RWPE1 (cell line): ENCODE measurements around the gene CYB5B.
A peak's percentile ranks its signal among the peaks of the same experiment; 100 is the strongest.

Source experiments
- CTCF ChIA-PET: fragments of 350-600 bp; sonication (Branson Sonifier 250); formaldehyde crosslinking; extraction: SDS; loops from one replicate; lab custom pipeline; 2021; lab: Yijun Ruan, JAX
- POLR2A ChIA-PET: fragments of 400-600 bp; formaldehyde crosslinking; extraction: SDS; loops from one replicate; lab custom pipeline; 2020; ENCODE audit warnings: antibody characterized with exemption; ENCODE audit not compliant: low non-redundant PET; lab: Yijun Ruan, JAX
- DNase-seq: peaks from one replicate; pipeline ENCODE4 v3.0.0; 2012; ENCODE audit warnings: low spot score
- H3K27ac ChIP-seq: fragments of 450-650 bp; 2 replicates; pipeline ENCODE4 v1.5.1; 2017
- TF ChIP-seq, protein P1 (sequence below): fragments of 450-650 bp; conservative IDR thresholded peaks from 2 replicates; pipeline ENCODE4 v1.5.1; 2017; ENCODE audit warnings: low read depth, mild to moderate bottlenecking

CYB5B gene

DNA sequence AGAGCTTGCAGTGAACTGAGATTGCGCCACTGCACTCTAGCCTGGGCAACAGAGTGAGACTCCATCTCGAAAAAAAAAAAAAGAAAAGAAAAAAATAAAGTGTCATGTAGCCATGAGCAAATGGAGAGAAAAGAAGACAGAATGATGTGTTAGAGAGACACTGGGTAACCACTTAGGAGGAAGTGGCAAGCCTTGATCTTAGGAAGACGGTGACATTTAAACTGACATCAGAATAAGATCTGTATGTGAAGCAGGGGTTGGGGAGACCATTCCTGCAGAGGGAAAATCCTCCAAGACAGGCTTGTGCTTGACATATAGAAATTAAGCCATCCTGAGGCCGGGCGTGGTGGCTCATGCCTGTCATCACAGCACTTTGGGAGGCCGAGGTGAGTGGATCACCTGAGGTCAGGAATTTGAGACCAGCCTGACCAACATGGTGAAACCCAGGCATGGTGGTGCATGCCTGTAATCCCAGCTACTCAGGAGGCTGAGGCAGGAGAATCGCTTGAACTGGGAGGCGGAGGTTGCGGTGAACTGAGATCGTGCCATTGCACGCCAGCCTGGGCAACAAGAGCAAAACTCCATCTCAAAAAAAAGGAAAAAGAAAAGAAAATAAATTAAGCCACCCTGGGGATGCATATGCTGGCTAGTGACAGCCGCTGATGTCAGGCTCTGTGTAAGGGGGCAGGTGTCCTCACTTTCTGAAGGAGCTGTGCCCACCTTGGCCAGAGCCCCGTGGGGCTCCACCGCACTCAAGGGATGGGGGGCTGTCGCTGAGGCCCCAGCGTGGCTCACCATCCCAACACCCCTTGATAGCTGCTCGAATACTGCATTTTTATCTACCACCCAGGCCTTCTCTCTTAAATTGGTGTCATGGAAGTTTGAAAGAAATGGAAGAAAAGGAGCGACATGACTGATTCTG, 13.1 kb upstream of the CYB5B start:
- POLR2A ChIA-PET = no interaction called here
- H3K27ac ChIP-seq = peak overlapping the region; percentile 27

DNA sequence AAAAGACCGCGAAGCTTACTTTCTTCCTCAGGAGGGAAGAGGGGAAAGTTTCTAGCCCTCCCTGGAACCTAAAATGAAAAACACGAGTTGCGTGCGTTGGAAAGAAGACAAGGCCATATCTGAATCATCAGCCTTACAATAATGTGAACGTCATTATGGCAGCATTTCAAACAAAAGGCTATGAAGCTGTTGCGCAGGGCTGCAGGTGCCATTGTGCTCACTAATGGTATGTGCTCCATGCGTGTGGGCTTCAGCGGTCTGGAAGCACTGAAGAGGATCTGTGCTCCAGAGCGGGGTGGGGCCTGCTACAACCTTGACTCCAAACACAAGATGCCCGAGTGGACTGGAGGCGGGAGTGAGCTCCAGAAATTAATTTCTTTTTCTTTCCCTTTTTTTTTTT, 12.1 kb upstream of the CYB5B start:
- TF ChIP-seq, protein P1, sequence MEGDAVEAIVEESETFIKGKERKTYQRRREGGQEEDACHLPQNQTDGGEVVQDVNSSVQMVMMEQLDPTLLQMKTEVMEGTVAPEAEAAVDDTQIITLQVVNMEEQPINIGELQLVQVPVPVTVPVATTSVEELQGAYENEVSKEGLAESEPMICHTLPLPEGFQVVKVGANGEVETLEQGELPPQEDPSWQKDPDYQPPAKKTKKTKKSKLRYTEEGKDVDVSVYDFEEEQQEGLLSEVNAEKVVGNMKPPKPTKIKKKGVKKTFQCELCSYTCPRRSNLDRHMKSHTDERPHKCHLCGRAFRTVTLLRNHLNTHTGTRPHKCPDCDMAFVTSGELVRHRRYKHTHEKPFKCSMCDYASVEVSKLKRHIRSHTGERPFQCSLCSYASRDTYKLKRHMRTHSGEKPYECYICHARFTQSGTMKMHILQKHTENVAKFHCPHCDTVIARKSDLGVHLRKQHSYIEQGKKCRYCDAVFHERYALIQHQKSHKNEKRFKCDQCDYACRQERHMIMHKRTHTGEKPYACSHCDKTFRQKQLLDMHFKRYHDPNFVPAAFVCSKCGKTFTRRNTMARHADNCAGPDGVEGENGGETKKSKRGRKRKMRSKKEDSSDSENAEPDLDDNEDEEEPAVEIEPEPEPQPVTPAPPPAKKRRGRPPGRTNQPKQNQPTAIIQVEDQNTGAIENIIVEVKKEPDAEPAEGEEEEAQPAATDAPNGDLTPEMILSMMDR = no peak
- no peak for DNase-seq
- ChIA-PET CTCF (interaction anchor here (0.8 kb wide), 1 partner anchor 220 kb away, joined by 6 read pairs; no protein-coding TSS in a partner anchor), POLR2A (no interaction called here)
- H3K27ac ChIP-seq = no peak overlapping the region

More for the DNA sequence above, 13.1 kb upstream of the CYB5B start:
- DNase-seq = no peak
- TF ChIP-seq, protein P1 = no peak
- CTCF ChIA-PET = no interaction called here

DNA sequence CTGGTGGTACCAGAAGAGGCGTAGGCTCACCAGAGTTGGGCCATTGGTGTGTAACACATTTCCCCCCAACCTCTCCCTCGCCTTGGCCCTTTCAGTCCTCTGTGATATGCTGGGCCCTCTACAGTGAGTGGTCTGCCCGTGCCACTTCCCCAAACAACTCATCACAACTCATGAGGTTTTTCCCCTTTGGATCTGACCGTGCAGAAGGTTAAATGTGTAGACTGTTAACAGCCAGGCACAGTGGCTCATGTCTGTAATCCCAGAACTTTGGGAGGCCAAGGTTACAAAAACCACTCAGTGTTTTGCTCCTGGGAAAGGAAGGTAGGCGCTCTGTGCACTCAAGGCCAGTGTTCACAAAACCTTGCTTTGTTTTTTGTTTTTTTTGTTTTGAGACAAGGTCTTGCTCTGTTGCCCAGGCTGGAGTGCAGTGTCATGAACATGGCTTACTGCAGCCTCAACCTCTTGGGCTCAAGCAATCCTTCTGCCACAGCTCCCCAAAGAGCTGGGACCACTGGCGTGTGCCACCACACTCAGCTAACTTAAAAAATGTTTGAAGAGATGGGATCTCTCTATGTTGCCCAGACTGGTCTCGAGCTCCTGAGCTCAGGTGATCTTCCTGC, 11.3 kb upstream of the CYB5B start:
- TF ChIP-seq, protein P1 = no peak
- no peak for DNase-seq
- CTCF ChIA-PET = interaction anchor here (0.9 to 1.3 kb wide), 2 partner anchors 12 to 13 kb away, joined by 3 read pairs; partner anchors contain the start of gene CYB5B
- H3K27ac ChIP-seq = no peak overlapping the region
- POLR2A ChIA-PET = no interaction called here

DNA sequence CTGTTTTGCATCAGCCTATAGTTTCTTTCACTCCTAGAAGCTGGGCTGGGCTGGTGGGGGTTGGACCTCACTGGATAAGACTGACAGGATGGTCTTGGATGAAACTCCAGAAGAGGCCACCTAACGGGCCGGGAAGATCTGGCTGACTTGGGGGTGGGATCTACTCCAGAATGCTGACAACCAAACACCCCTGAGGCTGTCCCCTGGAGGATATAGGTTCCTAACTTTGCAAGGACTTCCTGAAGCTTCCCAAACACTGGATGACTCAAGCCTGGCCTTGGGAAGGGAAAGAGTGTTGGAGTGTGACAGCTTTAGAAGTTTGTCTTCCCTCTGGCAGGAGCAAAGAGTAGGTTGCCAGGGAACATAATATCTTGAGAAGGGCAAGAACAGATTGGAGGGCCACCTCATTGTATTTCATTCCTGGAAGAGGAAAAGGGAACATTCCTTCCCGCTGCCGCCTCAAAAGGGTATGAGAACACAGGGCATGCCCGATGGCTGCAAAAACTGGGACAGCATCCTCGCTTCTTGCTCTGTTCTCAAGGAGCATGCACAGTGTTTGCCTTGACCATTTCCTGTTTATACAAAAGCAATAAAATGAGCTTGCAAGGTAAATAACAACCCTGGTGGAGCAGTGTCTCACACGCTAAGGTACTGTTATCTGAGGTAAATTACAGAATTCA, 6.8 kb upstream of the CYB5B start:
- POLR2A ChIA-PET = no interaction called here
- TF ChIP-seq, protein P1 = no peak
- CTCF ChIA-PET = interaction anchor here (0.6 to 2.2 kb wide), 6 partner anchors 12 to 889 kb away, joined by 3 to 8 read pairs (median 4); no protein-coding TSS in a partner anchor
- DNase-seq = no peak
- peak overlapping the region; percentile 27; the same call in 1 of the 2 replicates for H3K27ac ChIP-seq

DNA sequence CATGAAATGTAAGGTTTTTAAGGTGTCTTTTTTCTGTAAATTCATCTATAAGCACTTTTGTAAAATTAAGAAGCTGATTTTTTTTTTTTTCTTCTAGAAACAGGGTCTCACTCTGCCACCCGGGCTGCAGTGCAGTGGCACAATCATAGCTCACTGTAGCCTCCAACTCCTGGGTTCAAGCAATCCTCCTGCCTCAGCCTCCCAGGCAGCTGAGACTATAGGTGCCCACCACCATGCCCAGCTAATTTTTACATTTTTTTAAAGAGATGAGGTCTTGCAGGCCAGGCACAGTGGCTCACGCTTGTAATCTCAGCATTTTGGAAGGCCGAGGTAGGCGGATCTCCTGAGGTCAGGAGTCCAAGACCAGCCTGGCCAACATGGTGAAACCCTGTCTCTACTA, 4.5 kb upstream of the CYB5B start:
- ChIA-PET POLR2A (no interaction called here), CTCF (interaction anchor here (0.6 to 0.7 kb wide), 2 partner anchors 22 to 509 kb away, joined by 3 to 6 read pairs; no protein-coding TSS in a partner anchor)
- H3K27ac ChIP-seq = no peak overlapping the region
- DNase-seq = no peak
- TF ChIP-seq, protein P1 = no peak

DNA sequence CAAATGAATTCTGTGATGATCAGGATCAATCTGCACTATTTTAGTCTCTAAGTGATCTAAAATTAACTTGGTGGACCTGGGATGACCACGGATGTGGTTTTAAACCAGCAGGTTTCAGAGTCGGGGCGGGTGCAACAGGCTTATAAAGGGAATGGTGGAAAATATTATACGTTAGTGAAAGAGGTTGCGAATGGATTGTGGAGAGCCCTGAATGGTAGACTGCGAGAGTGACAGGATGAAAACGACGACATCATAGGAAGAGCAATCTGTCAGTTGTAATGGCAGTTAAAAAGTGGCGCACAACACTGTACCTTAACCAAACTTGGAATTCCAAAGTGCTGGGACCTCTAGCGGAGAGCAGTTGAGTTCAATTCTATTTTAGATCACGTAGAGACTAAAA, 1.2 kb upstream of the CYB5B start:
- POLR2A ChIA-PET = no interaction called here
- CTCF ChIA-PET = no interaction called here
- no peak overlapping the region for H3K27ac ChIP-seq
- TF ChIP-seq, protein P1 = no peak
- no peak for DNase-seq
